Esophagus (tissue), 2 donors: ENCODE results near the gene MEIKIN. TPM values are rescaled to one million over a fixed set of nuclear protein-coding genes. Genes with fewer than 3 reads are reported as not detected.

Experiments used
- H3K27ac ChIP-seq, 2 donors: one replicate each; pipeline ENCODE4 v1.5.1; 2013; ENCODE audit warnings: low read depth in 2 of 2, mild to moderate bottlenecking in 2 of 2, inconsistent platforms in 1 of 2, low read length in 1 of 2, moderate library complexity in 1 of 2
- H3K27me3 ChIP-seq, 2 donors: one replicate each; pipeline ENCODE4 v1.6.1; 2013; ENCODE audit warnings: low read length in 2 of 2, control low read depth in 1 of 2, mild to moderate bottlenecking in 1 of 2; ENCODE audit not compliant: insufficient read depth in 2 of 2, control insufficient read depth in 1 of 2
- H3K36me3 ChIP-seq, 2 donors: one replicate each; pipeline ENCODE4 v1.6.1; 2013; ENCODE audit warnings: low read length in 1 of 2; ENCODE audit not compliant: control insufficient read depth in 2 of 2, insufficient read depth in 2 of 2
- H3K4me1 ChIP-seq, 2 donors: one replicate each; pipeline ENCODE4 v1.6.1; 2013; ENCODE audit warnings: low read length in 1 of 2; ENCODE audit not compliant: control insufficient read depth in 2 of 2, insufficient read depth in 2 of 2
- H3K4me3 ChIP-seq, 2 donors: one replicate each; pipeline ENCODE4 v1.5.1; 2013; ENCODE audit warnings: low read length in 2 of 2, mild to moderate bottlenecking in 2 of 2, low read depth in 1 of 2, moderate library complexity in 1 of 2
- H3K9me3 ChIP-seq, 2 donors: one replicate each; pipeline ENCODE4 v1.6.1; 2013; ENCODE audit warnings: mild to moderate bottlenecking in 2 of 2, low read depth in 1 of 2, low read length in 1 of 2, moderate library complexity in 1 of 2; ENCODE audit not compliant: control insufficient read depth in 2 of 2, insufficient read depth in 1 of 2
- WGBS, 2 donors: extraction: QIAGEN DNeasy Blood & Tissue Kit; methylation state at CpG; one replicate each; pipeline ENCODE4 v1.1.7; 2013; 5-methylcytosine and 5-hydroxymethylcytosine counted together
- polyA plus RNA-seq, 2 donors: library from polyadenylated mRNA; stranded (reverse); fragments of 200-250 nt; gene quantifications; one replicate each; pipeline ENCODE4 v1.2.3, GENCODE V29; 2013
- donor health status: healthy with polysubstance abuse.
- donor health status: Bipolar disorder and iron deficiency.

Gene MEIKIN
- polyA plus RNA-seq, 2 donors = 0.12 TPM; not detected in 1

GRCh38 chr5:131986161-131986912, 40.9 kb upstream of the MEIKIN start:
- WGBS, 2 donors = 89 to 91% methylated on average over 8 of the region's 8 CpGs

GRCh38 chr5:131984956-131985665, 39.6 kb upstream of the MEIKIN start:
- Histone ChIP-seq H3K27ac (no peak overlapping the region), H3K36me3 (no peaks in the 10 kb centered on the region), H3K4me1 (peaks cover 4 to 11% of the 10 kb centered on the region in 2 donors), H3K9me3 (no peaks in the 10 kb centered on the region), H3K27me3 (no peaks in the 10 kb centered on the region), H3K4me3 (no peak overlapping the region)
- 96 to 98% methylated on average over 8 of the region's 8 CpGs for WGBS, 2 donors

More at GRCh38 chr5:131986161-131986912, 40.9 kb upstream of the MEIKIN start:
- Histone ChIP-seq H3K4me1 (peaks cover 4 to 11% of the 10 kb centered on the region in 2 donors), H3K36me3 (no peaks in the 10 kb centered on the region), H3K27ac (no peak overlapping the region), H3K9me3 (no peaks in the 10 kb centered on the region), H3K4me3 (no peak overlapping the region), H3K27me3 (no peaks in the 10 kb centered on the region)

- Histone ChIP-seq H3K27ac (no peak overlapping the region), H3K27me3 (no peaks in the 10 kb centered on the region)
Observed at GRCh38 chr5:131983244-131983771, 37.8 kb upstream of the MEIKIN start.

GRCh38 chr5:131981516-131981915, 36.1 kb upstream of the MEIKIN start:
- Histone ChIP-seq H3K27me3 (no peaks in the 10 kb centered on the region), H3K9me3 (no peaks in the 10 kb centered on the region), H3K36me3 (no peaks in the 10 kb centered on the region), H3K4me1 (peaks cover 4 to 7% of the 10 kb centered on the region in 2 donors), H3K4me3 (no peak overlapping the region), H3K27ac (no peak overlapping the region)
- 47 to 62% methylated on average over 4 of the region's 4 CpGs for WGBS, 2 donors

More at GRCh38 chr5:131983244-131983771, 37.8 kb upstream of the MEIKIN start:
- Histone ChIP-seq H3K4me3 (no peak overlapping the region), H3K9me3 (no peaks in the 10 kb centered on the region), H3K36me3 (no peaks in the 10 kb centered on the region), H3K4me1 (peaks cover 4 to 11% of the 10 kb centered on the region in 2 donors)
- WGBS, 2 donors = 51 to 65% methylated on average over 2 of the region's 2 CpGs

DNA sequence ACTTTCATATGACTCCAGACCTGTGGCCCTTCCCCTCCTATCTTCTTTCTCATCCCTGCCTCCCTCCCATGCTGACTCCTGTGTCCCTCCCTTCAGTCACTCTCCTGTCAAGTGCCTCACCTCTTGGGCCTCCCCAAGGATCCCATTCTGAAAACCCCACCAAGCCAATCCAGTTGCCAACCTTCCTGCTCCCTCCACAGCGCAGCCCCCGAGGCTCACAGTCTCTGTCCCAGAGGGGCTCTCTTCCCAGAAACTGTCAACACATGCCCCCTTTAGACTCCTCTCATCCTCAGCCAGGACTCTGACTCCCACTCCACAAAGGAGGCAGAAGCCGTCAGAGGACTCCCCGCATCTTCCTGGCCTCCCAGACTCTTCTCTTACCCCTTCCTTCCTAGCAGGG, 35.2 kb upstream of the MEIKIN start:
- no peaks in the 10 kb centered on the region for H3K36me3 ChIP-seq
- H3K27ac ChIP-seq = no peak overlapping the region
- 87 to 92% methylated on average over 4 of the region's 4 CpGs for WGBS, 2 donors
- H3K4me1 ChIP-seq = peaks cover 4 to 7% of the 10 kb centered on the region in 2 donors
- no peak overlapping the region for H3K4me3 ChIP-seq
- no peaks in the 10 kb centered on the region for H3K9me3 ChIP-seq
- no peaks in the 10 kb centered on the region for H3K27me3 ChIP-seq

GRCh38 chr5:131979816-131980215, 34.4 kb upstream of the MEIKIN start:
- Histone ChIP-seq H3K9me3 (no peaks in the 10 kb centered on the region), H3K27ac (no peak overlapping the region), H3K36me3 (no peaks in the 10 kb centered on the region), H3K27me3 (no peaks in the 10 kb centered on the region), H3K4me3 (no peak overlapping the region), H3K4me1 (peaks cover 4 to 7% of the 10 kb centered on the region in 2 donors)
- WGBS, 2 donors = 61 to 70% methylated on average over 4 of the region's 4 CpGs

GRCh38 chr5:131977212-131977604, 31.7 kb upstream of the MEIKIN start:
- Histone ChIP-seq H3K4me1 (peaks cover 0 to 5% of the 10 kb centered on the region in 2 donors), H3K9me3 (no peaks in the 10 kb centered on the region), H3K36me3 (no peaks in the 10 kb centered on the region), H3K4me3 (no peak overlapping the region), H3K27ac (no peak overlapping the region), H3K27me3 (no peaks in the 10 kb centered on the region)
- 72 to 74% methylated on average over 2 of the region's 2 CpGs for WGBS, 2 donors

GRCh38 chr5:131976414-131977211, 31.1 kb upstream of the MEIKIN start:
- Histone ChIP-seq H3K36me3 (no peaks in the 10 kb centered on the region), H3K9me3 (no peaks in the 10 kb centered on the region), H3K4me3 (no peak overlapping the region), H3K4me1 (peaks cover 0 to 5% of the 10 kb centered on the region in 2 donors), H3K27me3 (no peaks in the 10 kb centered on the region), H3K27ac (no peak overlapping the region)
- 95% methylated on average over 6 of the region's 6 CpGs for WGBS, 2 donors
